ENCODE data around the gene SERF2. TPM values are rescaled to one million over a fixed set of nuclear protein-coding genes. Genes with fewer than 3 reads are reported as not detected.
"Not testable (repeated sequence)": the region's sequence is repeated elsewhere in the genome, so short reads cannot be mapped to it uniquely, and the experiment has no call there.

SERF2 gene
- total and polyA plus RNA-seq, 4 donors: 195 to 1,329 (median 838) TPM

GRCh38 chr15:43746245-43746902, 45.7 kb upstream of the SERF2 start, which contains the start of gene PDIA3:
Gene PDIA3, plus strand, starts transcription at chr15:43746438. Its CDS starts 102 bp downstream, at chr15:43746540.
- TF ChIP-seq SP1 (IDR thresholded peaks at IDR 0.05) (peak; percentile 25), TAF1 (conservative IDR thresholded peaks at IDR 0.05) (peak; percentile 28), REST (IDR thresholded peaks at IDR 0.05) (peak; percentile 44)
- H3K27me3 ChIP-seq (ENCODE audit: control insufficient read depth in 4 of 4, insufficient read depth in 4 of 4, low read length in 3 of 4): not testable (repeated sequence)

GRCh38 chr15:43746903-43747309, 45.2 kb upstream of the SERF2 start:
- H3K27ac ChIP-seq (ENCODE audit: low read depth in 1 of 2, low read length in 2 of 2): peak overlapping the region; percentile 93 to 98
- H3K4me1 ChIP-seq (ENCODE audit: control insufficient read depth in 4 of 4, insufficient read depth in 4 of 4, low read length in 3 of 4): peaks cover 13 to 28% (median 24%) of the 10 kb centered on the region in 4 donors
- not testable (repeated sequence) for DNase-seq (ENCODE audit: low spot score); H3K36me3 ChIP-seq (ENCODE audit: control insufficient read depth in 4 of 4, insufficient read depth in 3 of 4, low read depth in 1 of 4, low read length in 3 of 4); H3K9me3 ChIP-seq (ENCODE audit: control insufficient read depth in 4 of 4, low read length in 3 of 4); H3K27me3 ChIP-seq (ENCODE audit: control insufficient read depth in 4 of 4, insufficient read depth in 4 of 4, low read length in 3 of 4)
- H3K4me3 ChIP-seq (ENCODE audit: low read depth in 1 of 3, low read length in 3 of 3): peak overlapping the region; percentile 83 to 91 (median 90)
- WGBS: under 1% methylated on average over 12 of the region's 12 CpGs
- peak overlapping the region; percentile 78 to 89 for H3K9ac ChIP-seq (ENCODE audit: low read depth in 1 of 2, low read length in 2 of 2)

More at GRCh38 chr15:43746245-43746902, 45.7 kb upstream of the SERF2 start, which contains the start of gene PDIA3:
- H3K36me3 ChIP-seq (ENCODE audit: control insufficient read depth in 4 of 4, insufficient read depth in 3 of 4, low read depth in 1 of 4, low read length in 3 of 4); H3K9me3 ChIP-seq (ENCODE audit: control insufficient read depth in 4 of 4, low read length in 3 of 4): not testable (repeated sequence)
- H3K4me3 ChIP-seq (ENCODE audit: low read depth in 1 of 3, low read length in 3 of 3): peak within 1 kb of the TSS; percentile 83 to 91 (median 90)
- H3K9ac ChIP-seq (ENCODE audit: low read depth in 1 of 2, low read length in 2 of 2): peak within 1 kb of the TSS; percentile 78 to 89
- peak; percentile 93 for DNase-seq (ENCODE audit: low spot score)
- H3K4me1 ChIP-seq (ENCODE audit: control insufficient read depth in 4 of 4, insufficient read depth in 4 of 4, low read length in 3 of 4): peaks cover 11 to 23% (median 19%) of the 10 kb centered on the region in 4 donors
- peak within 1 kb of the TSS; percentile 93 to 98 for H3K27ac ChIP-seq (ENCODE audit: low read depth in 1 of 2, low read length in 2 of 2)
- under 1% methylated on average over 84 of the region's 84 CpGs for WGBS

DNA sequence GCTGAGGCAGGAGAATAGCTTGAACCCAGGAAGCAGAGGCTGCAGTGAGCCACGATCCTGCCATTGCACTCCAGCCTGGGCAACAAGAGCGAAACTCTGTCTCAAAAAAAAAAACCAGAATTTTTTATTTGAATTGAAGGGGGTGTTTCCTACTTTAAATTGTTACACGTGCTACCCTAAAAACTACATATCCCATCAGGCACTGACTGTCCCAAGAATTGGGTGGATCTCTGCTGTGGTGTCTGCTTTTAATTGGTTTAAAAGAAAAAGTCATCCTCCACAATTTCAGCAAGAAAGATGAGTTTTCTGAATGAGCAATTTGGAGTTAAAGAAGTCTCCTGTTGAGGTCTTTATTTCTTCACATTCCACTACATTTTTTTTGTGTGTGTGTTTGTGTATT, 43.7 kb upstream of the SERF2 start:
- peak overlapping the region in 1 of 2 donors; percentile 12 for H3K27ac ChIP-seq (ENCODE audit: low read depth in 1 of 2, low read length in 2 of 2)
- no peak for DNase-seq (ENCODE audit: low spot score)
- TF ChIP-seq FOXA1 (IDR thresholded peaks at IDR 0.05): no peak
- TF ChIP-seq, protein P1, sequence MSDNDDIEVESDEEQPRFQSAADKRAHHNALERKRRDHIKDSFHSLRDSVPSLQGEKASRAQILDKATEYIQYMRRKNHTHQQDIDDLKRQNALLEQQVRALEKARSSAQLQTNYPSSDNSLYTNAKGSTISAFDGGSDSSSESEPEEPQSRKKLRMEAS (IDR thresholded peaks at IDR 0.05): no peak
- TF ChIP-seq NR2F2 (IDR thresholded peaks at IDR 0.05): no peak
- TF ChIP-seq REST (IDR thresholded peaks at IDR 0.05): no peak
- TF ChIP-seq JUND (IDR thresholded peaks at IDR 0.05): no peak
- TF ChIP-seq ZBTB33 (IDR thresholded peaks at IDR 0.05): no peak
- TF ChIP-seq, protein P2, sequence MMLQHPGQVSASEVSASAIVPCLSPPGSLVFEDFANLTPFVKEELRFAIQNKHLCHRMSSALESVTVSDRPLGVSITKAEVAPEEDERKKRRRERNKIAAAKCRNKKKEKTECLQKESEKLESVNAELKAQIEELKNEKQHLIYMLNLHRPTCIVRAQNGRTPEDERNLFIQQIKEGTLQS (IDR thresholded peaks at IDR 0.05): no peak
- no peak for TF ChIP-seq HNF4A (conservative IDR thresholded peaks at IDR 0.05)
- TF ChIP-seq EGR1 (IDR thresholded peaks at IDR 0.05; ENCODE audit: low read depth in 2 of 2): no peak
- TF ChIP-seq FOXA2 (IDR thresholded peaks at IDR 0.05): no peak
- TF ChIP-seq HNF4G (IDR thresholded peaks at IDR 0.05): no peak
- TF ChIP-seq RXRA (IDR thresholded peaks at IDR 0.05): no peak
- no peak for TF ChIP-seq YY1 (IDR thresholded peaks at IDR 0.05)
- TF ChIP-seq SP1 (IDR thresholded peaks at IDR 0.05): no peak
- TF ChIP-seq CTCF (IDR thresholded peaks at IDR 0.05; ENCODE audit: low read depth, low read length, missing input control): no peak

More for the DNA sequence above, 43.7 kb upstream of the SERF2 start:
- H3K4me1 ChIP-seq (ENCODE audit: control insufficient read depth in 4 of 4, insufficient read depth in 4 of 4, low read length in 3 of 4): peaks cover 16 to 31% (median 27%) of the 10 kb centered on the region in 4 donors
- H3K9me3 ChIP-seq (ENCODE audit: control insufficient read depth in 4 of 4, low read length in 3 of 4): no peaks in the 10 kb centered on the region
- H3K36me3 ChIP-seq (ENCODE audit: control insufficient read depth in 4 of 4, insufficient read depth in 3 of 4, low read depth in 1 of 4, low read length in 3 of 4): peaks cover 0 to 6% (median 4%) of the 10 kb centered on the region in 4 donors
- H3K4me3 ChIP-seq (ENCODE audit: low read depth in 1 of 3, low read length in 3 of 3): peak overlapping the region in 2 of 3 donors; percentile 17 to 24
- no peak overlapping the region for H3K9ac ChIP-seq (ENCODE audit: low read depth in 1 of 2, low read length in 2 of 2)
- no peaks in the 10 kb centered on the region for H3K27me3 ChIP-seq (ENCODE audit: control insufficient read depth in 4 of 4, insufficient read depth in 4 of 4, low read length in 3 of 4)
- 44% methylated on average over 3 of the region's 3 CpGs for WGBS
